Uterus (tissue), 2 donors: ENCODE results near the gene TMEM132C.

ENCODE experiments used
- CTCF ChIP-seq, 4 experiments: fragments of 200-600 bp in 2 of 4; fragments of 450-650 bp in 2 of 4; sonication (generic) in 2 of 4; IDR thresholded peaks; one replicate each; pipeline ENCODE4 v1.5.1; 2016 to 2019; ENCODE audit warnings: antibody characterized with exemption in 4 of 4, mild to moderate bottlenecking in 2 of 4, moderate library complexity in 1 of 4
- POLR2A ChIP-seq, 2 donors: fragments of 450-650 bp; IDR thresholded peaks; one replicate each; pipeline ENCODE4 v1.6.1; 2016; ENCODE audit warnings: antibody characterized with exemption in 2 of 2, mild to moderate bottlenecking in 1 of 2, moderate library complexity in 1 of 2

GRCh38 chr12:128672428-128672827 lies 405.5 kb downstream of the TMEM132C start:
- TF ChIP-seq CTCF (IDR thresholded peaks at IDR 0.05) (no peak), POLR2A (IDR thresholded peaks at IDR 0.05) (no peak)
